Mucosa of gallbladder (tissue), 1 donor: ENCODE data around the gene KRTAP5-1. TPM values are rescaled to one million over a fixed set of nuclear protein-coding genes. Genes with fewer than 3 reads are reported as not detected.
"Not testable (repeated sequence)": the region's sequence is repeated elsewhere in the genome, so short reads cannot be mapped to it uniquely, and the experiment has no call there.

Experiments used
- DNase-seq: peaks from one replicate; pipeline ENCODE4 v3.0.0-alpha.2; 2020; ENCODE audit warnings: low spot score
- total RNA-seq: library from RNA; stranded (reverse); gene quantifications from one replicate; pipeline ENCODE4 v1.2.1, GENCODE V29; 2021
- donor health status: DM: no; HTN: no; CAD: no.

The KRTAP5-1 gene, protein sequence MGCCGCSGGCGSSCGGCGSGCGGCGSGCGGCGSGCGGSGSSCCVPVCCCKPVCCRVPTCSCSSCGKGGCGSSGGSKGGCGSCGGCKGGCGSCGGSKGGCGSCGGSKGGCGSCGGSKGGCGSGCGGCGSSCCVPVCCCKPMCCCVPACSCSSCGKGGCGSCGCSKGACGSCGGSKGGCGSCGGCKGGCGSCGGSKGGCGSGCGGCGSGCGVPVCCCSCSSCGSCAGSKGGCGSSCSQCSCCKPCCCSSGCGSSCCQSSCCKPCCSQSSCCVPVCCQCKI
- total RNA-seq, result not detected

DNA sequence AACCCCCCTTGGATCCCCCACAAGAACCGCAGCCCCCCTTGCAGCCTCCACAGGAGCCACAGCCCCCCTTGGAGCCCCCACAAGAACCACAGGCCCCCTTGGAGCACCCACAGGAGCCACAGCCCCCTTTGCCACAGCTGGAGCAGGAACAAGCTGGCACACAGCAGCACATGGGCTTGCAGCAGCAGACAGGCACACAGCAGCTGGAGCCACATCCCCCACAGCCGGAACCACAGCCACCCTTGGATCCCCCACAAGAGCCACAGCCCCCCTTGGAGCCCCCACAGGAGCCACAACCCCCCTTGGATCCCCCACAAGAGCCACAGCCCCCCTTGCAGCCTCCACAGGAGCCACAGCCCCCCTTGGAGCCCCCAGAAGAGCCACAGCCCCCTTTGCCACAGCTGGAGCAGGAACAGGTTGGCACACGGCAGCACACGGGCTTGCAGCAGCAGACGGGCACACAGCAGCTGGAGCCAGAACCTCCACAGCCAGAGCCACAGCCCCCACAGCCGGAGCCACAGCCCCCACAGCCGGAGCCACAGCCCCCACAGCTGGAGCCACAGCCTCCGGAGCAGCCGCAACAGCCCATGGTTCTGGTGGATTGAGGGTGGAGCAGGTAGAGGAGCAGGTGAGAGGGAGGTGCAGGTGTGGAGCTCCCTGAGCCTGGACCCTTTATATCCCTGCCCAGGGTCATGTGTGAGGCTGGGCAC is at the start of gene KRTAP5-1:
TSS of gene KRTAP5-1 (minus strand) at position 623 of the 710 bp plus-strand sequence. CDS start at position 589, 34 bp downstream.
- not testable (repeated sequence) for DNase-seq

- no peak for DNase-seq
These were observed 48.8 kb upstream of the KRTAP5-1 start for GRCh38 chr11:1633864-1634263.

GRCh38 chr11:1632053-1632714 is 47.1 kb upstream of the KRTAP5-1 start:
- DNase-seq, result no peak

- no peak for DNase-seq
These were observed 46.0 kb upstream of the KRTAP5-1 start for GRCh38 chr11:1631066-1631568.

- DNase-seq, result no peak
These were observed 45.2 kb upstream of the KRTAP5-1 start for GRCh38 chr11:1630271-1630670.

GRCh38 chr11:1629326-1630185 is 44.5 kb upstream of the KRTAP5-1 start, which contains the start of gene KRTAP5-5:
Gene KRTAP5-5 (plus strand): TSS chr11:1629775. CDS start chr11:1629841, 66 bp downstream.
- DNase-seq, result no peak

- peak; percentile 60 for DNase-seq
These were observed 43.6 kb upstream of the KRTAP5-1 start for GRCh38 chr11:1628506-1629325.

DNA sequence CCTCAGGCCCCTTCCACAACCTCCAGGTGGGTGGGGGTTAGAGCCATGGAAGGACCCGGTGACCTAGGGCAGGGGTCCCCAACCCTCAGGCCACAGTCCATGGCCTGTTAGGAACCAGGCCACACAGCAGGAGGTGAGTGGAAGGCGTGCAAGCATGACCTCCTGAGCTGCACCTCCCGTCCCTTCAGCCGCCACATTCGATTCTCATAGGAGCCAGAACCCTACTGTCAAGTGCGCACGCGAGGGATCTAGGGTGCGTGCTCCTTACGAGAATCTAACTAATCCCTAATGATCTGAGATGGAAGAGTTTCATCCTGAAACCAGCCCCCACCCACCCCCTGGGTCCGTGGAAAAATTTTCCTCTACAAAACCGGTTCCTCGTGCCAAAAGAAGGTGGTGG is 40.5 kb upstream of the KRTAP5-1 start:
- no peak for DNase-seq

DNA sequence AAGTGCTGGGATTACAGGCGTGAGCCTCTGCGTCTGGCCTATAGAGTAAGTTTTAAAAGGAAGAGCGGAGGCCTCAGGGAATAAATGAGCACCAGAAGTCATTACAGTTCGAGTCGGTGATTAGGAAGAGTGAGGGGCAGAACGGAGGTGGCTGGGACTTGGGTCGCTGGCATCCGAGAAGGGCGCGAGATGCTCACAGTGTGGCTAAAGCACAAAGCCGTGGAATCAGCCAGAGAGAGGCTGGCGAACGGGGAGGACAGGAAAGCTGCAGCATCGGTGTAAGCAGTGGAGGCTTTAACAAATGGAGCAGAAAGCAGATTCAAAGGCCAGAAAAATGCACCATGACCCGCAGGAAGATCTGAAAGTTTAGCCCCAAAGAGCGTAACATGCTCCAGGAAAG is 39.5 kb upstream of the KRTAP5-1 start:
- no peak for DNase-seq

- no peak for DNase-seq
These were observed 38.6 kb upstream of the KRTAP5-1 start for GRCh38 chr11:1623716-1624115.

DNA sequence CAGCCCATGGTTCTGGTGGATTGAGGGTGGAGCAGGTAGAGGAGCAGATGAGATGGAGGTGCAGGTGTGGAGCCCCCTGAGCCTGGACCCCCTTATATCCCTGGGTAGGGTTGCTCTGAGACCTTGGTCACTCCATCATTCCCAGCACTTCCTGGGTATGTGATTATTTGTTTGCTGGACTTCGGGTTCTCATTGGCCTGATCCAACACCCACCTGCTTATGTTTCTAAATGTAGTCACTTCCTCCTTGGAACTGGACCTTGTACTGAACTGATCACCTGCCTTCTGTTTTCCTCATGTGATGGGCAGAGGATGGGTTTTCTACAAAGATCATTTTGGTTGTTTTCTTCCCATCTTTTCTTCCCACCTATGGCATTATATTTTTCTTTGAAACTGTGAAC is 37.0 kb upstream of the KRTAP5-1 start, which contains the start of gene KRTAP5-4:
TSS of gene KRTAP5-4 (minus strand) at position 53 of the 400 bp plus-strand sequence. CDS start at position 8, 45 bp downstream.
- DNase-seq, result peak; percentile 56

DNA sequence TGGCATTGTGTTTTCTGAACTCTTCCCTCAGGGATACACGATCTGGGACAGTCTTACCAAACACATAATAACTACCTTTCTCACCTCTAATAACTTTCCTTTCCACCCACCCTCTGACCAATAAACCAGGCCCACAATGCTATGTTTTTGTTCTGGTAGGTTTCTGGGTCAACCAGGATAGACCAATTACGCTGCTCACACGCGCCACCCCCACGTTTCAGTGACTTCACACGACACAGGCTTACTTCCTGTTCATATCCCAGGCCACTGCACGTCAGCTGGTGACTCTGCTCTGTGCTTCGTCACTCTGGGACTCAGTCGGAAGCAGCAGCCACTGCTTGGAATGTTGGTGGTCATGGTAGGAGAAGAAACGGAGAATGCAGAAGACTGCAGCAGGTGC is 34.4 kb upstream of the KRTAP5-1 start:
- no peak for DNase-seq

DNA sequence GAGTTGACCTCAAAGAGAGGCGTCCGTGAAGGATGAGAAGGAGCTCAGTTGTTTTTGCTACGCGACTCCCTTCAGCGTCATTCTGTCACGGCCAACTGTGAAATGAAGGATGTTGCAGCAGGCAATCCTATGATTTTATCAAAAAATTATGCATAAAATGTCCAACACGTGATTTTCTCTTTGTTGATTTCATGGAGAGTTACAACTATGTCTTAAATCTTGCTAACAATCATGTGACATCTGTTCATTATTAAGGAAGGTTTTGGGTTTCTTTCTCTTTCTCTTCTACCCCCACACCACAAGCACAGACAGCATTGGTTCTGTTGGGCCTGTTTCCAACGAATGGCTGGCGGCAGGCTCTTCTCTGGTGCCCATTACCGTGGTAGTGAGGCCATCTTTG is 33.1 kb upstream of the KRTAP5-1 start:
- no peak for DNase-seq

DNA sequence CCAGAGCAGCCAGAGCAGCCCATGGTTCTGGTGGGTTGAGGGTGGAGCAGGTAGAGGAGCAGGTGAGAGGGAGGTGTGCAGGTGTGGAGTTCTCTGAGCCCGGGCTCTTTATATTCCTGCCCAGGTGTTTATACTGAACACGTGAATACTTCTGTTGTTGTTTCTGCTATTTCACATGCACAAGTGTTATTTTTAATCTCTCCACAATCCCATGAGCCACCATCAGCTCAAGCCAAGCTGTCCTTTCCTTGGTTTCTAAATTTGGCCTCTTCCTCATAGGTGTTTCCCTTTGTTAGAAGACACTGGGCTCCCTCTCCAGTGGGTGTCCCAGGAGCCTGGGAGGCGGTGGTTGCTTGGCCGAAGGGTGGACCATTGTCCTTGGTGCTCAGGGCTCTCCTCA is 23.3 kb upstream of the KRTAP5-1 start, which contains the start of gene KRTAP5-3:
TSS of gene KRTAP5-3 (minus strand) at position 101 of the 400 bp plus-strand sequence. CDS start at position 23, 78 bp downstream.
- DNase-seq, result no peak

DNA sequence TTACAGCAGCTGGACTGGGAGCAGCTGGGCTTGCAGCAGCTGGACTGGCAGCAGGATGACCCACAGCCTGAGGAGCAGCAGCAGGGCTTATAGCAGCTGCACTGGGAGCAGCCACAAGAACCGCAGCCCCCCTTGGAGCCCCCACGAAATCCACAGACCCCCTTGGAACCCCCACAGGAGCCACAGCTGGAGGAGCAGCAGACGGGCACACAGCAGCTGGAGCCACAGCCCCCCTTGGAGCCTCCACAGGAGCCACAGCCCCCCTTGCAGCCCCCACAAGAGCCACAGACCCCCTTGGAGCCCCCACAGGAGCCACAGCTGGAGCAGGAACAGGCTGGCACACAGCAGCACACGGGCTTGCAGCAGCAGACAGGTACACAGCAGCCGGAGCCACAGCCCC is 22.8 kb upstream of the KRTAP5-1 start:
- not testable (repeated sequence) for DNase-seq

GRCh38 chr11:1607156-1607845 is 22.2 kb upstream of the KRTAP5-1 start:
- DNase-seq, result not testable (repeated sequence)

GRCh38 chr11:1605923-1606322 is 20.8 kb upstream of the KRTAP5-1 start:
- not testable (repeated sequence) for DNase-seq

- DNase-seq, result no peak
These were observed 19.6 kb upstream of the KRTAP5-1 start for GRCh38 chr11:1604711-1605110.

DNA sequence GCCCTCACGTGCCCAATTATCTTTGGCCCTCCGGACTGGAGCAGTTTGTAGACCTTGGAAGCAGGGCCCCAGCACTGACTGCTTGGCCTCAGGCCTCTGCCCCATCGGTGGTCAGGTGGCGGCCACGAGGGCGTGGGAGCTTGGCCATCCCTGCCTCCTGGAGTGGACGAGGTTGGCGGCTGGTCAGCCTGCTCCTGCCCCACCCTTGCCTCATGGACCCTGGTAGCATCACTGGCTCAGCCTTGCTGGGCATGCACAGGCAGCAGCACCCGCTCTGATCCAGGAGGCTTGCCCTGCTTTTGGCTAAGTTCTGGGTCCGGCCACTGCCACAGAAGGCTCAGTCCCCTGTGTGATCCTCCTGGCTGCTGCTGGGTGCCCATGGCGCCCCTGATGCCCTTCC is 19.1 kb upstream of the KRTAP5-1 start:
- no peak for DNase-seq

- DNase-seq, result no peak
These were observed 18.5 kb upstream of the KRTAP5-1 start for GRCh38 chr11:1603629-1604028.
